ENCODE results near the gene EXOC2. TPM values are rescaled to one million over a fixed set of nuclear protein-coding genes. Genes with fewer than 3 reads are reported as not detected.

The EXOC2 gene
- total RNA-seq, 2 donors from 2014 or later, result 28.1 to 35.0 TPM

- H3K36me3 ChIP-seq (ENCODE audit: control insufficient read depth, insufficient read depth, low read length), result peaks cover 35% of the 10 kb centered on the region
- TF ChIP-seq CTCF (conservative IDR thresholded peaks at IDR 0.05), result no peak
- H3K9ac ChIP-seq (ENCODE audit: extremely low read depth, low read length, poor library complexity, severe bottlenecking), result no peak overlapping the region
These were observed 71.0 kb downstream of the EXOC2 start for GRCh38 chr6:621931-622330.

GRCh38 chr6:620950-621349, 72.0 kb downstream of the EXOC2 start:
- no peak for DNase-seq
- Mint-ChIP-seq H3K27ac (peak overlapping the region; percentile 53), H3K9me3 (peaks cover 6% of the 10 kb centered on the region), H3K4me1 (peaks cover 13% of the 10 kb centered on the region), H3K4me3 (no peak overlapping the region), H3K27me3 (ENCODE audit: insufficient read depth) (no peaks in the 10 kb centered on the region), H3K36me3 (ENCODE audit: low read depth) (peaks cover 34% of the 10 kb centered on the region)
- H3K27me3 ChIP-seq (ENCODE audit: control insufficient read depth, insufficient read depth, low read length, poor library complexity, severe bottlenecking), result no peaks in the 10 kb centered on the region
- H3K27ac ChIP-seq (ENCODE audit: low read depth, low read length), result no peak overlapping the region
- H3K36me3 ChIP-seq (ENCODE audit: control insufficient read depth, insufficient read depth, low read length), result peaks cover 34% of the 10 kb centered on the region
- no peak for TF ChIP-seq CTCF (conservative IDR thresholded peaks at IDR 0.05)
- 89 to 94% methylated on average over 4 of the region's 4 CpGs for WGBS, 2 experiments (ENCODE audit: insufficient coverage in 1 of 2, insufficient read length in 1 of 2)
- H3K9ac ChIP-seq (ENCODE audit: extremely low read depth, low read length, poor library complexity, severe bottlenecking), result no peak overlapping the region
- H3K9me3 ChIP-seq (ENCODE audit: control insufficient read depth, low read length), result peaks cover 5% of the 10 kb centered on the region
- H3K4me1 ChIP-seq (ENCODE audit: control insufficient read depth, insufficient read depth, low read length), result peaks cover 2% of the 10 kb centered on the region
- no peak overlapping the region for H3K4me3 ChIP-seq (ENCODE audit: low read length)

More at GRCh38 chr6:621931-622330, 71.0 kb downstream of the EXOC2 start:
- Histone ChIP-seq H3K27me3 (ENCODE audit: control insufficient read depth, insufficient read depth, low read length, poor library complexity, severe bottlenecking) (no peaks in the 10 kb centered on the region), H3K9me3 (ENCODE audit: control insufficient read depth, low read length) (peaks cover 5% of the 10 kb centered on the region), H3K4me1 (ENCODE audit: control insufficient read depth, insufficient read depth, low read length) (peaks cover 2% of the 10 kb centered on the region), H3K4me3 (ENCODE audit: low read length) (no peak overlapping the region), H3K27ac (ENCODE audit: low read depth, low read length) (no peak overlapping the region)
- Mint-ChIP-seq H3K36me3 (ENCODE audit: low read depth) (peaks cover 31% of the 10 kb centered on the region), H3K4me3 (no peak overlapping the region), H3K4me1 (peaks cover 14% of the 10 kb centered on the region), H3K9me3 (peaks cover 6% of the 10 kb centered on the region), H3K27ac (no peak overlapping the region), H3K27me3 (ENCODE audit: insufficient read depth) (no peaks in the 10 kb centered on the region)
- DNase-seq, result no peak
- WGBS, 2 experiments (ENCODE audit: insufficient coverage in 1 of 2, insufficient read length in 1 of 2), result 93 to 94% methylated on average over 8 to 9 of the region's 9 CpGs

- H3K4me1 Mint-ChIP-seq, result peaks cover 13% of the 10 kb centered on the region
- peaks cover 5% of the 10 kb centered on the region for H3K9me3 ChIP-seq (ENCODE audit: control insufficient read depth, low read length)
- H3K27me3 Mint-ChIP-seq (ENCODE audit: insufficient read depth), result no peaks in the 10 kb centered on the region
These were observed 72.8 kb downstream of the EXOC2 start for GRCh38 chr6:620166-620565.

More at GRCh38 chr6:620166-620565, 72.8 kb downstream of the EXOC2 start:
- Histone ChIP-seq H3K27me3 (ENCODE audit: control insufficient read depth, insufficient read depth, low read length, poor library complexity, severe bottlenecking) (no peaks in the 10 kb centered on the region), H3K4me3 (ENCODE audit: low read length) (no peak overlapping the region), H3K4me1 (ENCODE audit: control insufficient read depth, insufficient read depth, low read length) (peaks cover 2% of the 10 kb centered on the region), H3K36me3 (ENCODE audit: control insufficient read depth, insufficient read depth, low read length) (peaks cover 37% of the 10 kb centered on the region), H3K9ac (ENCODE audit: extremely low read depth, low read length, poor library complexity, severe bottlenecking) (no peak overlapping the region), H3K27ac (ENCODE audit: low read depth, low read length) (no peak overlapping the region)
- TF ChIP-seq CTCF (conservative IDR thresholded peaks at IDR 0.05), result no peak
- DNase-seq, result no peak
- no peak overlapping the region for H3K4me3 Mint-ChIP-seq
- no peak overlapping the region for H3K27ac Mint-ChIP-seq
- WGBS, 2 experiments (ENCODE audit: insufficient coverage in 1 of 2, insufficient read length in 1 of 2), result 92 to 98% methylated on average over 10 to 11 of the region's 11 CpGs
- peaks cover 6% of the 10 kb centered on the region for H3K9me3 Mint-ChIP-seq
- H3K36me3 Mint-ChIP-seq (ENCODE audit: low read depth), result peaks cover 42% of the 10 kb centered on the region

All from endodermal cell (in vitro differentiated cells).